Prostate gland (tissue), 2 donors: ENCODE results near the gene BCR.
"Not testable (repeated sequence)": the region's sequence is repeated elsewhere in the genome, so short reads cannot be mapped to it uniquely, and the experiment has no call there.

ENCODE experiments used
- CTCF ChIP-seq, 4 experiments: fragments of 200-600 bp in 2 of 4; fragments of 450-650 bp in 2 of 4; sonication (generic) in 2 of 4; IDR thresholded peaks; 1 replicate in 3 of 4; 2 replicates in 1 of 4; pipeline ENCODE4 v1.5.1; 2016 to 2019; ENCODE audit warnings: antibody characterized with exemption in 4 of 4, mild to moderate bottlenecking in 2 of 4, moderate library complexity in 2 of 4
- POLR2A ChIP-seq: fragments of 450-650 bp; IDR thresholded peaks from one replicate; pipeline ENCODE4 v1.6.1; 2016; ENCODE audit warnings: antibody characterized with exemption, mild to moderate bottlenecking
- POLR2AphosphoS5 ChIP-seq: sonication (generic); formaldehyde crosslinking; IDR thresholded peaks from one replicate; pipeline ENCODE4 v1.6.1; 2017; ENCODE audit warnings: antibody characterized with exemption

GRCh38 chr22:23367196-23367595, 186.9 kb downstream of the BCR start:
- not testable (repeated sequence) for TF ChIP-seq CTCF (IDR thresholded peaks at IDR 0.05); POLR2A; POLR2AphosphoS5
